Colon (tissue), 2 donors: ENCODE measurements around the gene CADPS2.

Experiments used
- FAIRE-seq: peaks from 2 replicates; lab custom pipeline; 2012; peaks lifted over from hg19 to GRCh38; lab: Jason Lieb, UNC
- donor health status: control.
- donor health status: control.

The CADPS2 gene

DNA sequence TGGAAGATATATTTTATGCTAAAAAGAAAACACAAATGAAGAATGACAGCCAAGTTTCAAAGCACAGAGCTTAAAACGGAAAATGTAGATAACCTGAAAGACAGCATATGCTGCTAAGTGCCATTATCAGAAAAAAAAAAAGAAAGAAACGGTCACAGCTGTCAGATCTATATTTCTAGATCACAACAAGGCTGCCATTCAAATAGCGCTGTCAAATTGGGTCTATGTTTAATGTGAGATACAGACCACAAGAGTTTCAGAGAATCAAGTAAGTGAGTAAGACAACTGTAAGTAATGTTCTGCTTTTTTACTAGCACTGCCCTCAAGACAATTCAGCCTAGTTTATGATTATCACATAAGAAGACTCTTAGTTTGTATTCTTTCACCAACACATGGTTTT, 117.4 kb downstream of the CADPS2 start:
- no peak for FAIRE-seq

DNA sequence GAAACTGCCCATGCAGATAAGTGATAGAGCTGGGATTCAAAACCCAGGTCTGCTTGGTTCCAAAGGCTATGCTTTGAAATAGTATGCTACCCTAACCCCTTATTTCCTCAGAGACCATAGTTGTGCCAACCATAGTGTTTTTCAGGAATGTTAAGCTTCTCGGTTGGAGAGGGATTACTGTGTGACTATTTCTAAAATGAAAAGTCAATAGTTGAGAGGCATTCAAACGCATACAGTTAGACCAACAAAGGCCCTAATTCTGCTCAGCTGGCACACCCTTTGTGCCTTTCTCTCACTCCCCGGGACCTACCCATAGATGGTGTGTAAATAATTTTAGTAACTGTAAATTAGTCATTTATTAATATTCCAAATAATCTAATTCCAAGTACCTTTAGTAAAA, 118.9 kb downstream of the CADPS2 start:
- no peak for FAIRE-seq

DNA sequence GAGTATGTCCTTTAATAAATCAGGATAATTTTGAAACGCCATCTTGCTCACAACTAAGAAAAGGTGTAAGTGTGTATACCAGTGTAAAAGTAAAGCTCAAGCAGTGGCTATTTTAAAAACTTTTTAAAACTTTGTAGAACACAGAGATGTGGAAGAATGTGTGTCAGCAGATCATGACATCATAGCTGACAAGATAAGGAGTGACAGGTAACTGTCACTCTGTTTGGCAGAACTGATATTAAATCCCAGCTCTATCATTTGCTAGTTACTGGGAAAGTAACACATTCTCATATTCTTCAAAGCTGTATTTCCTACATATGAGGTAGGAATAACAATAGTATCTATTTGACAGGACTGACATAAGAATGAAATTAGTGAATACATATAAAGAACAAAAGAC, 119.7 kb downstream of the CADPS2 start:
- FAIRE-seq, result no peak

DNA sequence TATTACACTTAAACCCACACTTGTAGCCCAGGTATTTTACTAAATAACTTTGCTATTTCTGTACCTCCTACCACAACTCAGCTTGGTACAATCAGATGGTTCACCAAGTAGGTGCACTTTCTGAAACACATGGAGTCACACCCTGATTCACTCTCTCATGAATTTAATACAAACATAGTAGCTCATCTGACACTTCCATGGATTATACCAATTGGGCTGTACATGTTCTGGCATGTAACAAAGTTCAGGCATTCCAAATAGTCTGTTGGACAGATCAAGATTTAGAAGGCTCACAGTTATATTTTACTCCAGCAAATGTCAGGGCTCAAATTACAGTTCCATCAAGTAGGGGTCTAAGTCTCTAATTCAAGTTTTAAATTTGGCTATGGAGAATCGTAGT, 121.4 kb downstream of the CADPS2 start:
- FAIRE-seq, result no peak

DNA sequence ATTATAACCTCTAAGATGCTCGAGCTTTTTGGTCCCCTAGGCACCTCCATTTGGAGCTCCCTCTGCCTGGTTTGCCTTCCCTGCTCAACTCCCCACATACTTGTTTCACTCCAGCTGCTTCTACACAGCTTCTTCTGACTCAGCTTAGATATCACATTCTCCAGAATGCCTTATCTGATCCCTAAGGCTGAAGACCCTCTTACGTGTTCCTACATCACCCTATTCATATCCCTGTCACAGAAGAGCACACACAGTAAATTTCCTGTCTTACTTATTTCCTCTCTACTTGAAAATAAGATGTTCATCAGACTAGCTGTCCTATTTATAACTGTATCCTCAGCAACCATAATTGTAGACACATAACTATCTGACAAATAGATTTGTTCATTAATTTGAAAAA, 122.2 kb downstream of the CADPS2 start:
- FAIRE-seq, result no peak

DNA sequence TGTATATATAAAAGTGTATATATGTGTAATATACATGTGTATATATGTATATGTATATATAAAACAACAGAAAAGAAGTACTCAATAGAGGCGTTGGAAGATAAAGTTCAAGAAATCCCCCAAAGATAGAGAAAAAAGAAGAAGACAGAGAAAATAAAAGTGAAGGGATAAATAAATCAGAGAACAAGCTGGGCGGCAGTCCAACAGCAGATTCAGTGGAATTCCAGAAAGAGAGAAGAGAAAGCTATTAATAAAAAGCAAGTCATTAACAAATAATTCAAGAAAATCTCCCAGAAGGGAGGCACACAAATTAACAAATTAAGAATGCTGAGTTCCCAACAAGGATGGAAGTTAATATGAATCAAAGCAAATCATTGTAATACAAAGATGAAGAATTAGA, 124.2 kb downstream of the CADPS2 start:
- FAIRE-seq, result no peak

DNA sequence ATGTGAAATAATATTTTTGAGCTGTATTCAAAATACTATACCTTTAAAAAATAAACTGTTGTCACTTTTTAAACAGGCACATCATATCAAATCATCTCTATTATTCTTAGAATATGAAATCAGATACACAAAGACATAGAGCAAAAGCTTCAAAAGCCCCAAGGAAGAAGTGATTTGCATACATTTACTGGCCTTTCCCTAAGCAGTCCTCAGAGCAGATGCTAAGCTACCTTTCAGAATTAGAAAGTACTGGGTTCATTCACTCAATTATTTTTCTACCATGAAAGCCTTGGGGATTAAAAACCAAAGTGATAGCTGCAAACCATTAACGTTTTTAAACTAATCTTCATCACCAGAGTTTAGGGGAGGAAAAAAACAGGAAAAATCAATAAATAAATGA, 127.8 kb downstream of the CADPS2 start:
- no peak for FAIRE-seq

DNA sequence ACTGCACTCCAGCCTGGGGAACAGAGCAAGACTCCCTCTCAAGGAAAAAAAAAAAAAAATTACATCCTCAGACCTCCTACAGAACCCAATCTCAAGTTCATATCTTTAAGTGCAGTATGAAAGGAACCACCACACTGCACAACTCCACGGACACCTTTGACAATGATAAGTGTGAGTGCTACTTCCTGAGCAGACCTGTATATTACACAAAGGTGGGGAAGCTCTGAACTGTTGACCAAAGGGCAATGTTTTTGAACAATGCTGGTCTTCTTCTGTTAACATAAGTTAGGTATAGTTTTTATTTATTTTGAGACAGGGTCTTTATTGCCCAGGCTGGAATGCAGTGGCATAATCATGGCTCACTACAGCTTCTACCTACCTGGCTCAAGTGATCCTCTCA, 129.4 kb downstream of the CADPS2 start:
- FAIRE-seq, result no peak

DNA sequence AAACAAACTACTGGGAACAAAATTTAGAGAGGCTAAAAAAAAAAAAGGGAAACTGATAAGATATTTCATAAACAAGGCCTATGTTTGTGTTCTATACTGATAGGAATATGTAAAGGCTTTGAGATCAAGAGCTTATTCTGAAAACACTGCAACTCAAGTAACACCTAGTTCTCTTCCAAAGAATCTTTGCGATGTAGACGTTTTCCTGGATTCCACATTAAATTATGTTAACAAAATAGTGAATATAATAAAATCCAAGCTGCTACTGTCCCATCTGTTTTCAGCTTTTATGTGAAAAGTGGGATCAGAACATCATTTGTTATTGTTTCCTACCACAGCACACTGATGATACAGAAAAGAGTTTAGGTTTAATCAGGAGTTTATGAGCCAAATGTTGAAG, 130.6 kb downstream of the CADPS2 start:
- FAIRE-seq, result no peak

DNA sequence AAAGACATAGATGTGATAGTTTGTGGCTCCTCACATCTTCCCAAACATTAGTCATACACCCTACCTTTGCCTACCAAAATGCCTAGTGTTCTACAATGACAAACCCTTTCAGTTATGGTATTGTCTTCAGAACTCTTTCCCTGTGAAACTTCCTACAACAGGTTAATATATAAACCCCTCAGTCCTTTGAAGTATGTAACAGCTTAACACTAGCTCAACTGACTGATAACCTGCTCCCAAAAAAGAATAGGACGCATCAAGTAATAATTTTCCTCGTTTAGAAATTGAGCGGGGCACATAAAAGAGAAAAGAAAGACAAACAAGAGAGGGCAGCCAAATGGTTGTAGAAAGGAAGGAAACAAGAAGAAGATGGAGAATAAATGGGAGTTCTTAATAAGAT, 133.7 kb downstream of the CADPS2 start:
- no peak for FAIRE-seq

DNA sequence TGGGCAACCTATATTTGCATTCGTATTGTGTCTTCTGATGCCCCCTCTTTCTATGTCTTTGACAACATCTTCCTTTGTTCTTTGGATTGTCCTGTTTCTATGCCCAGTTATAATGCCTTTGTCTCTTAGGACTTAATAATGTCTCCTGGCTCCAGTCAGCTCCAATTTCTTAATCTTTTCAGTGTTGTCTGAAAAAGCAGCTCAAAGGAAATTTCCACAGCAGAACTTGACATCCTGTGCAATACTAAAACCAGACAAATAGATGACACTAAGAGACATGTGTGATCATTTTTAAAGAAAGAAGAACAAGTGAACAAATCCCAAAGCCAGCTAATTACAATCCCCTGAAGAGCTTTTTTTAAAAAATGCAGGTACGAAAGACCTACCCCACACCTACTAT, 135.9 kb downstream of the CADPS2 start:
- FAIRE-seq, result no peak

DNA sequence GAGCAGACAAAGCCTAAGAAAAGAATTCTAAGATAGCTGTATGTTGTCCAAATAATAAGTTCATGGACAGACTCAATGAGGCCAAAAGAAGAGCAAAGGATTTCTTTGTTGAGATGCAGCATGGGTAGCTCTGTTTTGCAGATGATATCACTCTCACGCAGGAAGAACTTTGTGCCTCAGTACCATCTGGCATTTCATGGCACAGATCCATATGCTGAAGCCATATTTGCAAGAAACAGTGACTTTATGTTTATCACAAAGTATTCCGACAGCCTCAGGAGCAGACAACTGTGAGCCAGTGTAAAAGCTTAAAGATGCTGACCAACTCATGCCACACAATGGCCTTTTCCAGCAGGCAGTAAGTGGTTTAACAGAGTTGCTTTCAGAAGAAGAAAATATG, 138.1 kb downstream of the CADPS2 start:
- no peak for FAIRE-seq

DNA sequence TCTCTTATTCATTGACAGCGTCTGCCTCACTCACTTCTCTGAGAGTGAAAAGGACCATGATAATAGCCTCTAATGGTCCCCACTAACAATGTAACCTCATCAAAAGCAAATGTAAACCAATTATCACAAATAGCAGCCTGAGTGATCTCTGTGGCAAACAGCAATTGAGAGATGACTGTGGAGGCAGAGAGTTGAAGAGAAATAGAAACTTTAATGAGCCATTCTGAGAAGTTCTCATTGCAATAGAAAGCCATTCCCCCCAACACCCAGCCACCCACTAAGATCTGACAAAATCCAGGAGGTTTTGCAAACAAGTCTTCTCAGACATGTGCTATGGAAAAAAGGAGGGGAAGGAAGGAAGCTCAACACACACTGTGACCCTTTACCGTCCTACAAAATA, 139.3 kb downstream of the CADPS2 start:
- no peak for FAIRE-seq

DNA sequence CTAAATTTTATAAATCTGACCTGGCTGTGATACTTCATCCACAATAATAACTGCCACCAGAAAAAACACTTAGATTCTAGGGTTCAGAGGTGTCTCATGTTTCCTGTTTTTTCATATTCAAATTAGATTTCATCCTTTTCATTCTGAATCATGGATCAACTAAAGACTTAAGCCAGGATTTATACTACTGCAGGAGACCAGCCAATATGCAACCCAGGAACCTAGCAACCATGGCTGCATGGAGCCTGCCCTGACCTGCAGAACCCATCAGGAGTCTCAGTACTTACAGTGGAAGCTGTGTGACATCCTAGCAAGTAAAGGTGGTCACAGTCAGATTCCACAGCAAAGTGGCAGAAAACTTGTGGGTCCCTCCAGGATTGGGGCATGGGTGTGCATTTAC, 143.0 kb downstream of the CADPS2 start:
- FAIRE-seq, result no peak

DNA sequence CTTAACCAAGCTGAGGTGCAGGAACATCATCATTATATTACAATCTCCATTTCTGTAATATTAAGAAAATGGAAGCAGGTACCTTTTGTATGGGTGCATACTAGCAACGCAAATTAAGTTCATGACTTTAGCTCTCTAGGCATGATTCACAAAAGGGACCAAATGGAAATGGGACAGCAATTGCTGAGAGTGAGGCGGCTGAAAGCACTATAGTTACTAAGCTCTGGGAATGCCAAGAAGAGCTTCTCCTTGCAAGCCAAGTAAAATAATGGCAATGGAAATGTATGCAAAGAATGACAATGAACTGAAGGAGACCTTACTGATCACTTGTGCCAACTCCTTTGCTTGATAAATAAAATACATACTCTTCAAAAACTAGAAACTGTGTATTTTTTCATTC, 147.3 kb downstream of the CADPS2 start:
- no peak for FAIRE-seq

DNA sequence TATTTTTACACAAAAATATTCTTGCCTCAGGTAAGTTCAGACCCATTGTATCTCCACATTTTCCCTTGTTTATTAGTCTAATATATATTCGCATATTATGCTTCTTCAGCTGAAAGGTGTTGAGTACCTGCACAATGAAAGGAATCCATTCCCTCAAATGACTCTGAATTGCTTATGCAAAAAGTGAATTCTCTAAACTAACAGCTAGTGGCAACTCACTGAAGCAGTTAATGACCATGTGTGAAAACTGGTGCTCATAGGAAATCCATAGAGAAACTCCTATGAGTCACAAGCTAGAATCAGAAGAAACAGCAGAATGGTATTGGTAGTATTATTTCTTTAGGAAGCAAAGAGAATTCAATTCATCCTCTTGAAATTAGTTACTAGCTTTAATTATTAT, 150.1 kb downstream of the CADPS2 start:
- no peak for FAIRE-seq

DNA sequence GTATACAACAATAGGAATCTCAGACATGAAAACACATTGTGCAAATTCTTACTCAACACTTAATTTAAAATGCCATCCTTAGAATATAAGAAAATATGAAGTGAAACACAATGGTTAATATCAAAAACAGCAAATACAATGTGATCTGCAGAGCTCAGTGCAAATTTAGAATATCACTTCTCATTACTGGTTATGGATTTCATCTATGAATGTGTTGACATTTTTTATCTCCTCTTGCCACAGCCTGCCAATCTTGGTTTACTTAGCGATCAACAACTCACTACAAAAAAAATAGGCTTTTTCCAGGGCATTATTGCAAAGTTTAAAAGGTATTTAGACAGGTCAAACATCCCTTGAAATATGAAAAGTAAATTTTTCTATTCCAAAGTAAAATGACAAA, 158.5 kb downstream of the CADPS2 start:
- no peak for FAIRE-seq

DNA sequence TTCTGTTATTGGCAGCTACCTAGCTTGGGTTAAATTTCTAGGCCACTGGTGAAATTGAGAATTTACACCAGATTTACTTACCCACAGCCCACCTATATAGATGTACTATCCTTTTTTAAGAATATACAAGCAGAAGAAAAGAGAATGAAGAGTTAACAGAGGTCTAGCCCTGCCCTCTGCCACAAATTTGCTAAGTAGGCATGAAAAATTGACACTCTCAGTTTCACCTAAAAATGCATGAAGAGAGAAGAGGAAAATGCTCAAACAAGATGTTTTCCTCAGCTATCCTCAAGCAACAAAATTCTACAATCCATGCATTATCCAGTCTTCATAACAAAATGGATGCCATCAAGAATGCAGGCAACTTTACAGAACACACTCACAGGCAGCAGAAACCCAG, 158.9 kb downstream of the CADPS2 start:
- no peak for FAIRE-seq

DNA sequence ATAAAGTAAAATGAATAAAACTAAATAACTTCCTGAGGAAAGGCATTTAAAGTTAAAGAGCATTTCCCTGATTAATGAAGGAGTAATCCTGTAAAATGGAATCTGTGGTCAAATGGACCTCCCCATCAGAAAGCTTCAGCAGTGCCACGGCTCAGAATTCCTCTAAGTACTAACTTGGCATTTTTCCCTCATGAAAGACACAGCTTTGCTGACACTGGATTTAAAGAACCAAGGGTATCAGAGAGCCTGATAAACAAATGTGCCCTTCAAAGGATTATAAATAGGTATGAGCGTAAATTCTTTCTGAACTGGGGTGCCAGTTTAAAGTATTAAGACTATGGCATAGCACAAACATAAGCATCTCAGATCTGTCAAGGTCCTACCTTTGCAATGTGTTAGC, 159.4 kb downstream of the CADPS2 start:
- FAIRE-seq, result no peak

DNA sequence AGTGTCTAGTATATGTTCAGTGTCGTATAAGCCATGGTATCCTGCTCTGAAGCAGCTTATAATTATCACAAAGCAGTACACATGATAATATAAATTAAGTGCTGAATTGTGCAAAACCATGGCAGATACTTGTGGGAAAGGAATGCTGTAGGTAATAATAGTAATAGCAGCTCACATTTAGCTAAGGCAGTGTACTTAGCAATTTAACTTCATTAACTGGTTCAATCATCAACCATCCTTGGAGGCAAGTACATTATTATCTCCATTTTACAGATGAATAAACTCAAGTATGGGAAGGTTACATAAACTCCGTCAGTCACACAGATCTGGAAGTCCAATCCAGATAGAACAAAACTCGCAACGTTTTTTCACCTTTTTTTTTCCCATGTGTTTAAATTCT, 161.9 kb downstream of the CADPS2 start:
- no peak for FAIRE-seq

DNA sequence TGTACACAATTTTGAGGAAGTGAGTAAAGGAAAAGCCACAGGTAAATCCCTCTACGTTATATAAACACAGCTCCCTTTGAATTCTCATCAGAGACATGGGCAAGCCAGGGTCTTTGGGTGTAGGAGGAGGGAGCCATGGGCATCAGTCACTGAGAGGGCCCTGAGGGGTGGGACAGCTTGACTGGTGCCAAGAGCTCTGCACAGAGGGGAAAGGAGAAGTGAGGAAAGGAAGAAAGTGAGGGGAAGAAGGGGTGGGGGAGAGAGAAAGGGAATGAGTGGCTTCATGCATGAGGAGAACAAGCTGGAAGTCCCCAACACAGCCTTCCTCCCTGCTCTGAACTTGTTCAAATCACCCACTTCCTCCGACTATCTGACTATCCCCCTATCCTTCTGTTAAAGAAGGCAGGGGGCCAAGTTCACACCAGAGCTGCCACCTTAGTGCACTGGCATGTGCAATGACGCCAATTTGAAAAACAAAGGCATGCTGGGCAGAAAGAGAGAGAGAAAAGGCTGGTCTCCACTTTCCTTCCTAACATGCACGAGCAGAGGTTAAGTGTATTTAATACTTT, 167.2 kb downstream of the CADPS2 start:
- no peak for FAIRE-seq

DNA sequence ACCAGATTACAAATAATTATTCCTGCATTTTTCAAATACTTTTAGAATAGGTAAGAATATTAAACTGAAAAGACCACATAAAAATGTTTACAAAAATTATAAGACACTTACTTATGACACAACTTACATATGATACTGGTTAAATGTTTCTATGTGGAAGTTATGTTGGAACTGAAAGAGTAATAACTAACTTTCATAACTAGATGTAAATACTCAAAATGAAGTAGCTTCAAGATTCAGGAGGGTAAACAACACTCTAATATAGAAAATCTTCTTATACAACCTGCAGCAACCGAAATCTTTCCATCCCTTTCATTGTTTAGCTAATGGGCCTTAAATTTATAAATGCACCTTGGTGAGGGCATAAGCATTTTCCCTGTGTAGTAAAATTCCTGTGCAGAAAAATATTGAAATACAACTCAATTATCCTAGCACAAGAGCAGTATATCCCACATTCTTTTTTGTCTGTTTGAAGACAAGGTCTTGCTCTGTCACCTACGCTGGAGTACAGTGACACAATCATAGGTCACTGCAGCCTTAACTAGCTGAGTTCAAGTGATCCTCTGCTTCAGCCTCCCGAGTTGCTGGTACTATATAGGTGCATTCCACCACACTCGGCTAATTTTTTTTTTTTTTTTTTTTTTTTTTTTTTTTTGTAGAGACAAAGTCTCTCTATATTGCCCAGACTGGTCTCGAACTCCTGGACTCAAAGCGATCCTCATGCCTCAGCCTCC, 168.7 kb downstream of the CADPS2 start:
- FAIRE-seq, result no peak

DNA sequence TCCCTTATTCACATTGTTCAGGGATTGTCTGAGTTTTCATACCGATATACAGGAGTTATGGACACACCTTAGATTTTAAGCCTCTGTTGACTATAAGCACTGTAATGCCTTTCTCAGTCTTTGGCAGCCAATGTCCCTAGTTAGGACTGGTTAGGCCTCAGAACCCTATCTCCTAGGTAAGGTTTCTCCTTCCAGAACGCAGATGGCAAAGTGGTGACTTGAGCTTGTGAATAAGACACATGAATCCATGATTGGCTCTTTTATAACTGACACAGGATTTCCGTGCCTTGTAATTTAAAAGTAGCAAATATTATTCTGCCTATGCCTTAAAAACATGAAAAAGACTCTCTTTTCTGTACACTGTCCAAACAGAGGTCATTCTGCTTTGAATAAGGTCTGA, 171.1 kb downstream of the CADPS2 start:
- FAIRE-seq, result no peak

DNA sequence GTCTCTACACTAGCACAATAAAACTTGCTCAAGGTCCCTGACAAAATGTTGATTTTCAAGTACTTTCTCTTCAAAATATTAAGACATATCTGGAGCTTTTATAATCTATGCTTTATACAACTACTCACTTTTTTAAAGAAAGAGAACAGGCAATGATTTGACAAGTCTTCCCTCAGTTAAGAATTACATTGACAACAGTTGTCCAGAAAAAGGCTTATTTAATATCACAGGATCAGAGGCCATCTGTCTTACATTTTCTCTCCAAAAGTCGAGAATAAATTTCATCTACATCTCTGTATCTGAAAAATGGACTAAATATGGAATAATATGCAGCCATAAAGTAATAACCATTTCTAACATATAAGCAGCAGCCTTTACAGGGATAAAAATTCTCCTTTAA, 175.3 kb downstream of the CADPS2 start:
- no peak for FAIRE-seq
